HL-60 (cell line): ENCODE measurements around the gene PTDSS2.

ENCODE experiments used
- POLR2AphosphoS5 ChIP-seq: IDR thresholded peaks from 2 replicates; pipeline ENCODE4 v1.6.1; 2012; ENCODE audit warnings: low read depth
- TF ChIP-seq, protein P1 (sequence below): IDR thresholded peaks from one replicate; pipeline ENCODE4 v1.5.1; 2011; ENCODE audit warnings: low read length, control low read depth, inconsistent platforms; ENCODE audit not compliant: insufficient read depth
- TF ChIP-seq, protein P2 (sequence below): IDR thresholded peaks from 2 replicates; pipeline ENCODE4 v1.6.1; 2012; ENCODE audit warnings: low read depth; ENCODE audit not compliant: insufficient replicate concordance

DNA sequence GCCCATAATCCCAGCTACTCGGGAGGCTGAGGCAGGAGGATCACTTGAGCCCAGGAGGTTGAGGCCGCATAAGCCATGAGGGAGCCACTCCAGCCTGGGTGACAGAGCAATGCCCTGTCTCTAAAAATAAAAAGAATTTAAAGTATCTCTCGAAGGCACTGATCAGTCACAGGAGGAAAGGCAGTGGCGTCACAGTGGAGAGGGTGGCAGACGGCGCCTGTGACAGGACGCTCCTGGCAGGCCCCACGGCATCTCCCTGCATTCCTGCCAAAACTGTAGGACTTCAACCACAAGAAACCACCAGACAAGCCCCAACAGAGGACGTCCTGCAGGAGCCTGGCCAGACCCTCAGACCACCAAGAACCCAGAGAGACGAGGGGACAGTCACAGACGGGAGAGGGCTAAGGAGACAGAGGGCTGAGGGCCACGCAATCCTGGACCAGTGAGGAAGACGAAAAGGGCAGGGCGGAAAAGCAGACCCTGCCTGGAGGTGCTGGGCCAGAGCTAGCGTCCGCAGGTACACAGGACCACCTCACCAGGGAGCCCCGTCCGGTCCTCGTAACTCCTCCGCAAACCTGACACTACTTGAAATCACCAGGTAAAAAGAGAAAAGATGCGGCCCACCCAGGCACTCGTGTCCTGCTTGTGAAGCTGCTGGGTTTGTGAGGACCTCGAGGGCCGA, 51.1 kb downstream of the PTDSS2 start:
- TF ChIP-seq, protein P1, sequence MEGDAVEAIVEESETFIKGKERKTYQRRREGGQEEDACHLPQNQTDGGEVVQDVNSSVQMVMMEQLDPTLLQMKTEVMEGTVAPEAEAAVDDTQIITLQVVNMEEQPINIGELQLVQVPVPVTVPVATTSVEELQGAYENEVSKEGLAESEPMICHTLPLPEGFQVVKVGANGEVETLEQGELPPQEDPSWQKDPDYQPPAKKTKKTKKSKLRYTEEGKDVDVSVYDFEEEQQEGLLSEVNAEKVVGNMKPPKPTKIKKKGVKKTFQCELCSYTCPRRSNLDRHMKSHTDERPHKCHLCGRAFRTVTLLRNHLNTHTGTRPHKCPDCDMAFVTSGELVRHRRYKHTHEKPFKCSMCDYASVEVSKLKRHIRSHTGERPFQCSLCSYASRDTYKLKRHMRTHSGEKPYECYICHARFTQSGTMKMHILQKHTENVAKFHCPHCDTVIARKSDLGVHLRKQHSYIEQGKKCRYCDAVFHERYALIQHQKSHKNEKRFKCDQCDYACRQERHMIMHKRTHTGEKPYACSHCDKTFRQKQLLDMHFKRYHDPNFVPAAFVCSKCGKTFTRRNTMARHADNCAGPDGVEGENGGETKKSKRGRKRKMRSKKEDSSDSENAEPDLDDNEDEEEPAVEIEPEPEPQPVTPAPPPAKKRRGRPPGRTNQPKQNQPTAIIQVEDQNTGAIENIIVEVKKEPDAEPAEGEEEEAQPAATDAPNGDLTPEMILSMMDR: no peak
- TF ChIP-seq, protein P2, sequence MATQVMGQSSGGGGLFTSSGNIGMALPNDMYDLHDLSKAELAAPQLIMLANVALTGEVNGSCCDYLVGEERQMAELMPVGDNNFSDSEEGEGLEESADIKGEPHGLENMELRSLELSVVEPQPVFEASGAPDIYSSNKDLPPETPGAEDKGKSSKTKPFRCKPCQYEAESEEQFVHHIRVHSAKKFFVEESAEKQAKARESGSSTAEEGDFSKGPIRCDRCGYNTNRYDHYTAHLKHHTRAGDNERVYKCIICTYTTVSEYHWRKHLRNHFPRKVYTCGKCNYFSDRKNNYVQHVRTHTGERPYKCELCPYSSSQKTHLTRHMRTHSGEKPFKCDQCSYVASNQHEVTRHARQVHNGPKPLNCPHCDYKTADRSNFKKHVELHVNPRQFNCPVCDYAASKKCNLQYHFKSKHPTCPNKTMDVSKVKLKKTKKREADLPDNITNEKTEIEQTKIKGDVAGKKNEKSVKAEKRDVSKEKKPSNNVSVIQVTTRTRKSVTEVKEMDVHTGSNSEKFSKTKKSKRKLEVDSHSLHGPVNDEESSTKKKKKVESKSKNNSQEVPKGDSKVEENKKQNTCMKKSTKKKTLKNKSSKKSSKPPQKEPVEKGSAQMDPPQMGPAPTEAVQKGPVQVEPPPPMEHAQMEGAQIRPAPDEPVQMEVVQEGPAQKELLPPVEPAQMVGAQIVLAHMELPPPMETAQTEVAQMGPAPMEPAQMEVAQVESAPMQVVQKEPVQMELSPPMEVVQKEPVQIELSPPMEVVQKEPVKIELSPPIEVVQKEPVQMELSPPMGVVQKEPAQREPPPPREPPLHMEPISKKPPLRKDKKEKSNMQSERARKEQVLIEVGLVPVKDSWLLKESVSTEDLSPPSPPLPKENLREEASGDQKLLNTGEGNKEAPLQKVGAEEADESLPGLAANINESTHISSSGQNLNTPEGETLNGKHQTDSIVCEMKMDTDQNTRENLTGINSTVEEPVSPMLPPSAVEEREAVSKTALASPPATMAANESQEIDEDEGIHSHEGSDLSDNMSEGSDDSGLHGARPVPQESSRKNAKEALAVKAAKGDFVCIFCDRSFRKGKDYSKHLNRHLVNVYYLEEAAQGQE: no peak
- TF ChIP-seq POLR2AphosphoS5: no peak; the same call in 1 of the 2 replicates
